ENCODE measurements around the gene RASSF5. TPM values are rescaled to one million over a fixed set of nuclear protein-coding genes. Genes with fewer than 3 reads are reported as not detected.
"Not testable (repeated sequence)": the region's sequence is repeated elsewhere in the genome, so short reads cannot be mapped to it uniquely, and the experiment has no call there.

The RASSF5 gene
- total and polyA plus RNA-seq, 2 donors from 2014 or later: 2.4 to 18.8 TPM

DNA sequence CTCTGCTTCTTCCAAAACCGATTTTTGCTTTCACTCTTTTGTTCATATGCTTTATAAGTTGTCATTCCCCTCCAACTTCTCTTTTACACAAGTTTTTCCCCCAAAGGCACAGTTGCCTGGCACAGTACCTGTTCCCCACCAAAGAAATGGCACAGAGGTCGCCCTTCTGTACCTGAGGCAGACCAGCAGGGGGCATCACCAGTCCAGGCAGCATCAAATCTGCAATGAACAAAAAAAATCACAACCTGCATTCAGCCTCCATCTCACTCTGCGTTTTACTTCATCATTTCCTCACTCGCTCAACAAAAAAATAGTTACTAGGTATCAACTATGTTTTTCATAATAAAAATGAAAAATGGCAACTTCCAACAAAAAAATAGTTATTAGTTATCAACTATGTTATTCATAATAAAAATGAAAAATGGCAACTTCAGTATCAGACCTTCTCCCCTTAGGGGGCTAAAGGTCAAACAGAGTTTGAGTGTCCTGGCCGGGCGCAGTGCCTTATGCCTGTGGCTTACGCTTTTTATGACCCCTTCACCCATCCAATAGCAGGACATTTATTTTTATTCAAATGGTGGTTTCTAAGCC lies 100.9 kb downstream of the RASSF5 start:
- Histone ChIP-seq H3K27ac (ENCODE audit: low read depth in 2 of 2, low read length in 2 of 2) (no peak overlapping the region), H3K9ac (ENCODE audit: low read length in 3 of 3) (no peak overlapping the region), H3K27me3 (ENCODE audit: control insufficient read depth, insufficient read depth, low read length) (no peaks in the 10 kb centered on the region), H3K4me3 (ENCODE audit: low read length in 3 of 3) (no peak overlapping the region), H3K4me1 (ENCODE audit: control insufficient read depth in 2 of 3, insufficient read depth in 2 of 3, low read depth in 1 of 3, low read length in 3 of 3) (peaks cover 2 to 9% (median 8%) of the 10 kb centered on the region in 3 donors), H3K9me3 (ENCODE audit: control insufficient read depth in 2 of 3, insufficient read depth in 1 of 3, low read length in 3 of 3) (no peaks in the 10 kb centered on the region), H3K36me3 (ENCODE audit: control insufficient read depth in 2 of 3, insufficient read depth in 3 of 3, low read length in 3 of 3) (peaks cover 6 to 23% (median 15%) of the 10 kb centered on the region in 3 donors)
- DNase-seq: peak in 2 of 5 donors; percentile 29 to 33
- FAIRE-seq: no peak
- intact Hi-C loops (cut with DNase I): no loop called here
- TF ChIP-seq, protein P1, sequence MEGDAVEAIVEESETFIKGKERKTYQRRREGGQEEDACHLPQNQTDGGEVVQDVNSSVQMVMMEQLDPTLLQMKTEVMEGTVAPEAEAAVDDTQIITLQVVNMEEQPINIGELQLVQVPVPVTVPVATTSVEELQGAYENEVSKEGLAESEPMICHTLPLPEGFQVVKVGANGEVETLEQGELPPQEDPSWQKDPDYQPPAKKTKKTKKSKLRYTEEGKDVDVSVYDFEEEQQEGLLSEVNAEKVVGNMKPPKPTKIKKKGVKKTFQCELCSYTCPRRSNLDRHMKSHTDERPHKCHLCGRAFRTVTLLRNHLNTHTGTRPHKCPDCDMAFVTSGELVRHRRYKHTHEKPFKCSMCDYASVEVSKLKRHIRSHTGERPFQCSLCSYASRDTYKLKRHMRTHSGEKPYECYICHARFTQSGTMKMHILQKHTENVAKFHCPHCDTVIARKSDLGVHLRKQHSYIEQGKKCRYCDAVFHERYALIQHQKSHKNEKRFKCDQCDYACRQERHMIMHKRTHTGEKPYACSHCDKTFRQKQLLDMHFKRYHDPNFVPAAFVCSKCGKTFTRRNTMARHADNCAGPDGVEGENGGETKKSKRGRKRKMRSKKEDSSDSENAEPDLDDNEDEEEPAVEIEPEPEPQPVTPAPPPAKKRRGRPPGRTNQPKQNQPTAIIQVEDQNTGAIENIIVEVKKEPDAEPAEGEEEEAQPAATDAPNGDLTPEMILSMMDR (IDR thresholded peaks at IDR 0.05; ENCODE audit: borderline replicate concordance, extremely low read depth, insufficient read depth): peak; percentile 65

DNA sequence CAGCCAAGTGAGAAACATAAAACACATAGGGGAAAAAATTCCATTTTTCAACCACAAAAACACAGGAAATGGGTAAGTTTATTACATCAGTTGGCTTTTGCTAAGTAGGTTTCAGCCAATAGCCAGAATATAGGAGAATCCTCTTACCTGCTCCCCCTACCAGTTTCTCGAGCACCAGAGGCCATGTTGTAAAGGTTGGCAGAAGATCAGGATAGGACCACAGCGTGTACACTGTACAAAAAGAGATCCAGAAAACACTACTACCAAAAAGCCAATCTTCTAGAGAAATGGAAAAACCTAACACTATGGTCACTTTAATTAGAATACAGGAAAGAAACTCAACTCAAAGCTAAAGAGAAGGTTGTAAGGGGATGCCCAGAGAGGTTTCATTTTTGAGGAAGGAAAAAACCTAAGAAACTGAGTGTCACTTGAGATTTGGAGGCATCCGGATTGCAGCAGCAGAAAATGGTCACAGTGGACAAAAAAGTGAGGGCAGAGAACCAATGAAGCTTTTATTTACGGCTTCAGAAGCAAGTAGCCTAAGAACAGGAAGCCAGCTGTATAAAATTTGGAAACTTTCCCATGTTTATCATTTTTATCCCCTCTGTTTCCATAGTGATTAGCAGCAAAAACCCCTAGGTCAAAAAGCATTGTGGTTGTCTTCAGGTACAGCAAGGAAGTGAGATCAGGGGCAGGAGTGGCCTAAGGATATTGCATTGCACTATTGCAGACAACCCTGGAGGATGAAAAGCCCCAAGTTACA lies 102.1 kb downstream of the RASSF5 start:
- Histone ChIP-seq H3K9ac (ENCODE audit: low read length in 3 of 3) (no peak overlapping the region), H3K4me1 (ENCODE audit: control insufficient read depth in 2 of 3, insufficient read depth in 2 of 3, low read depth in 1 of 3, low read length in 3 of 3) (peaks cover 2 to 9% (median 8%) of the 10 kb centered on the region in 3 donors), H3K36me3 (ENCODE audit: control insufficient read depth in 2 of 3, insufficient read depth in 3 of 3, low read length in 3 of 3) (peaks cover 2 to 17% (median 12%) of the 10 kb centered on the region in 3 donors), H3K27me3 (ENCODE audit: control insufficient read depth, insufficient read depth, low read length) (no peaks in the 10 kb centered on the region), H3K9me3 (ENCODE audit: control insufficient read depth in 2 of 3, insufficient read depth in 1 of 3, low read length in 3 of 3) (no peaks in the 10 kb centered on the region), H3K4me3 (ENCODE audit: low read length in 3 of 3) (no peak overlapping the region), H3K27ac (ENCODE audit: low read depth in 2 of 2, low read length in 2 of 2) (no peak overlapping the region)
- TF ChIP-seq, protein P1 (IDR thresholded peaks at IDR 0.05; ENCODE audit: borderline replicate concordance, extremely low read depth, insufficient read depth): no peak
- DNase-seq (no peak), FAIRE-seq (no peak)
- intact Hi-C loops (cut with DNase I): no loop called here

DNA sequence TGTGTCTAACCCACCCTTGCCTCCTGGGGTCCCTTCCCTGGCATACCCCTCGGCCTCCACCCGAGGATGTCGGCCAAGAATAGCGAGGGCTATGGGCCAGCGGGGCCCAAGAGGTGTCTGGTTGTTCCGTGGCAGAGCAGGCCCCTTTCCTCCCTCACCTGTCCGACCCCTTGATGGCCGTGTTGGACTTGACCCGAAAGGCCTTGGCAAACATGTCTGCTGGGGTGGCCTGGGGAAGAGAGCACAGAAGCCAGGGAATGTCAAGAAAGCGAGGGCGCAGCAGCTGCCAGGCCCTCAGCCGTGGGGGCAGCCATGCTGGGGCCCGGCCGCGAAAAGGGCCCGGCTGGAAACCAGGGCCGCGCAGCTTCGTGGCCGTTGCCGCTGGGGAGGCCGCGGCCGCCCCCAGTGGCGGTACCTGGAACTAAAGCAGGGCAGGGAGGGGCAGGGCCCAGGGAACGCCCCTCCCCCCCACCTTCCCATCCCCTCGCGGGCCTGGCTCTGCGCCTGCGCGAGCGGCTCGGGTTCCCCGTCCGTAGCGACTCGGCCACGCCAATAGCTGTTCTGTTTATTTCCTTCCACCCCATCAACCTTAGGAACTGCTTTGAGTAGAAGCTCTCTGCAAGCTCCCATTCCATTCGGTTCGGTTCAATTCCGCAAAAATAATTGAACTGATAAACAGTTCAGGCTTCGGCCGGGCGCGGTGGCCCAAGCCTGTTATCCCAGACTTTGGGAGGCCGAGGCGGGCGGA lies 105.0 kb downstream of the RASSF5 start, which contains the start of gene EIF2D:
Gene EIF2D (minus strand): TSS at position 337 of the 748 bp plus-strand sequence. CDS start 123 bp downstream, at position 214.
- FAIRE-seq (no peak), DNase-seq (peak; percentile 96 to 98 (median 98))
- intact Hi-C loops (cut with DNase I): no loop called here
- no peaks in the 10 kb centered on the region for H3K9me3 ChIP-seq (ENCODE audit: control insufficient read depth in 2 of 3, insufficient read depth in 1 of 3, low read length in 3 of 3)
- H3K4me1 ChIP-seq (ENCODE audit: control insufficient read depth in 2 of 3, insufficient read depth in 2 of 3, low read depth in 1 of 3, low read length in 3 of 3): peaks cover 2 to 9% (median 8%) of the 10 kb centered on the region in 3 donors
- peak within 1 kb of the TSS; percentile 81 to 99 (median 83) for H3K9ac ChIP-seq (ENCODE audit: low read length in 3 of 3)
- TF ChIP-seq, protein P1 (IDR thresholded peaks at IDR 0.05; ENCODE audit: borderline replicate concordance, extremely low read depth, insufficient read depth): peak; percentile 91
- H3K36me3 ChIP-seq (ENCODE audit: control insufficient read depth in 2 of 3, insufficient read depth in 3 of 3, low read length in 3 of 3): peaks cover 2 to 4% (median 3%) of the 10 kb centered on the region in 3 donors
- H3K27me3 ChIP-seq (ENCODE audit: control insufficient read depth, insufficient read depth, low read length): no peaks in the 10 kb centered on the region
- H3K4me3 ChIP-seq (ENCODE audit: low read length in 3 of 3): peak within 1 kb of the TSS; percentile 82 to 99 (median 89)
- H3K27ac ChIP-seq (ENCODE audit: low read depth in 2 of 2, low read length in 2 of 2): peak within 1 kb of the TSS; percentile 74 to 89

DNA sequence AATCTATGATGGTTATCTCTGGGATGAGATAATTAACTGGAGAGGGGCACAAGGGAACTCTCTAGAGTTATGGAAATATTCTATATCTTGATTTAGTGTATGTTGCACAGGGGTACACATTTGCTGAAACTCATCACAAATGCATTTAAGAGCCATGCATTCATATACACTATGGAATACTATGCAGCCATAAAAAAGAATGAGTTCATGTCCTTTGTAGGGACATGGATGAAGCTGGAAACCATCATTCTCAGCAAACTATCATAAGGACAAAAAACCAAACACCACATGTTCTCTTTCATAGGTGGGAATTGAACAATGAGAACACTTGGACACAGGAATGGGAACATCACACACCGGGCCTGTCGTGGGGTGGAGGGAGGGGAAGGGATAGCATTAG lies 119.1 kb downstream of the RASSF5 start:
- DNase-seq; FAIRE-seq; H3K27me3 ChIP-seq (ENCODE audit: control insufficient read depth, insufficient read depth, low read length); H3K9ac ChIP-seq (ENCODE audit: low read length in 3 of 3); H3K4me3 ChIP-seq (ENCODE audit: low read length in 3 of 3); H3K27ac ChIP-seq (ENCODE audit: low read depth in 2 of 2, low read length in 2 of 2); H3K9me3 ChIP-seq (ENCODE audit: control insufficient read depth in 2 of 3, insufficient read depth in 1 of 3, low read length in 3 of 3); H3K4me1 ChIP-seq (ENCODE audit: control insufficient read depth in 2 of 3, insufficient read depth in 2 of 3, low read depth in 1 of 3, low read length in 3 of 3); H3K36me3 ChIP-seq (ENCODE audit: control insufficient read depth in 2 of 3, insufficient read depth in 3 of 3, low read length in 3 of 3); intact Hi-C loops (cut with DNase I): not testable (repeated sequence)

All from kidney (tissue), 14 donors.